Measurements from ENCODE around the gene ALDOB.

ALDOB gene

GRCh38 chr9:101435601-101436079 lies at the start of gene ALDOB:
ALDOB (minus strand) TSS chr9:101435774; CDS start chr9:101430887, 4,887 bp downstream.
- no peak for DNase-seq (ENCODE audit: low read depth in 2 of 2)

- DNase-seq (ENCODE audit: low read depth in 2 of 2), result no peak
Observed at GRCh38 chr9:101484046-101484445, 48.5 kb upstream of the ALDOB start.

GRCh38 chr9:101481261-101481660 lies 45.7 kb upstream of the ALDOB start:
- DNase-seq (ENCODE audit: low read depth in 2 of 2), result no peak

- no peak for DNase-seq (ENCODE audit: low read depth in 2 of 2)
Observed at GRCh38 chr9:101480386-101480785, 44.8 kb upstream of the ALDOB start.

- DNase-seq (ENCODE audit: low read depth in 2 of 2), result no peak
Observed at GRCh38 chr9:101479338-101480030, 43.9 kb upstream of the ALDOB start.

- DNase-seq (ENCODE audit: low read depth in 2 of 2), result no peak
Observed at GRCh38 chr9:101478906-101479305, 43.3 kb upstream of the ALDOB start.

GRCh38 chr9:101478444-101478843 lies 42.9 kb upstream of the ALDOB start:
- no peak for DNase-seq (ENCODE audit: low read depth in 2 of 2)

GRCh38 chr9:101477736-101478135 lies 42.2 kb upstream of the ALDOB start:
- no peak for DNase-seq (ENCODE audit: low read depth in 2 of 2)

GRCh38 chr9:101477214-101477613 lies 41.6 kb upstream of the ALDOB start:
- DNase-seq (ENCODE audit: low read depth in 2 of 2), result no peak

- no peak for DNase-seq (ENCODE audit: low read depth in 2 of 2)
Observed at GRCh38 chr9:101476576-101477208, 41.1 kb upstream of the ALDOB start.

GRCh38 chr9:101472891-101473290 lies 37.3 kb upstream of the ALDOB start:
- no peak for DNase-seq (ENCODE audit: low read depth in 2 of 2)

GRCh38 chr9:101470929-101471328 lies 35.4 kb upstream of the ALDOB start:
- no peak for DNase-seq (ENCODE audit: low read depth in 2 of 2)

GRCh38 chr9:101470021-101470420 lies 34.4 kb upstream of the ALDOB start:
- DNase-seq (ENCODE audit: low read depth in 2 of 2), result no peak

GRCh38 chr9:101469026-101469425 lies 33.5 kb upstream of the ALDOB start:
- no peak for DNase-seq (ENCODE audit: low read depth in 2 of 2)

- DNase-seq (ENCODE audit: low read depth in 2 of 2), result no peak
Observed at GRCh38 chr9:101468116-101468515, 32.5 kb upstream of the ALDOB start.

GRCh38 chr9:101467690-101468089 lies 32.1 kb upstream of the ALDOB start:
- DNase-seq (ENCODE audit: low read depth in 2 of 2), result no peak

GRCh38 chr9:101466863-101467262 lies 31.3 kb upstream of the ALDOB start:
- no peak for DNase-seq (ENCODE audit: low read depth in 2 of 2)

- no peak for DNase-seq (ENCODE audit: low read depth in 2 of 2)
Observed at GRCh38 chr9:101465326-101465915, 29.8 kb upstream of the ALDOB start.

- no peak for DNase-seq (ENCODE audit: low read depth in 2 of 2)
Observed at GRCh38 chr9:101463397-101463796, 27.8 kb upstream of the ALDOB start.

GRCh38 chr9:101462558-101462957 lies 27.0 kb upstream of the ALDOB start:
- DNase-seq (ENCODE audit: low read depth in 2 of 2), result no peak

GRCh38 chr9:101460965-101461364 lies 25.4 kb upstream of the ALDOB start:
- DNase-seq (ENCODE audit: low read depth in 2 of 2), result no peak

GRCh38 chr9:101458963-101459631 lies 23.5 kb upstream of the ALDOB start:
- DNase-seq (ENCODE audit: low read depth in 2 of 2), result no peak

All from stimulated activated CD4-positive, alpha-beta T cell treated with anti-CD3 and anti-CD28 coated beads, Interleukin-12 subunit alpha, Interleukin-12 subunit beta, amount 100 ng/mL, for 24 hours (primary cell).